ENCODE measurements around the gene ALPL. TPM values are rescaled to one million over a fixed set of nuclear protein-coding genes. Genes with fewer than 3 reads are reported as not detected.

Gene ALPL
- total RNA-seq, 1 experiment from 2014 or later: 4.8 TPM

GRCh38 chr1:21525340-21525717 is 16.1 kb downstream of the ALPL start:
- Histone ChIP-seq H3K27me3 (replicated peaks; ENCODE audit: insufficient read depth, low read depth, low read length, poor library complexity) (no peaks in the 10 kb centered on the region), H3K4me3 (ENCODE audit: low read depth, low read length, poor library complexity, severe bottlenecking) (no peak overlapping the region), H3K9me3 (ENCODE audit: low read depth, low read length, poor library complexity, severe bottlenecking) (no peaks in the 10 kb centered on the region), H3K4me1 (ENCODE audit: insufficient read depth, low read length, poor library complexity, severe bottlenecking) (no peaks in the 10 kb centered on the region), H3K27ac (ENCODE audit: low read depth, low read length, poor library complexity, severe bottlenecking) (no peak overlapping the region), H3K36me3 (ENCODE audit: insufficient read depth, low read length, poor library complexity, severe bottlenecking) (no peaks in the 10 kb centered on the region)
- no TSS peak for BruUV-seq (replicated peaks)
- intact Hi-C loops (cut with micrococcal nuclease; ENCODE audit: unreplicated experiment): no loop called here
- DNase-seq (ENCODE audit: low spot score): no peak
- POLR2A ChIA-PET (ENCODE audit: low non-redundant PET): no interaction called here
- no peak for TF ChIP-seq EZH2 (IDR thresholded peaks at IDR 0.05; ENCODE audit: borderline replicate concordance, low read depth, low read length, poor library complexity, severe bottlenecking)
- CTCF ChIA-PET: no interaction called here

DNA sequence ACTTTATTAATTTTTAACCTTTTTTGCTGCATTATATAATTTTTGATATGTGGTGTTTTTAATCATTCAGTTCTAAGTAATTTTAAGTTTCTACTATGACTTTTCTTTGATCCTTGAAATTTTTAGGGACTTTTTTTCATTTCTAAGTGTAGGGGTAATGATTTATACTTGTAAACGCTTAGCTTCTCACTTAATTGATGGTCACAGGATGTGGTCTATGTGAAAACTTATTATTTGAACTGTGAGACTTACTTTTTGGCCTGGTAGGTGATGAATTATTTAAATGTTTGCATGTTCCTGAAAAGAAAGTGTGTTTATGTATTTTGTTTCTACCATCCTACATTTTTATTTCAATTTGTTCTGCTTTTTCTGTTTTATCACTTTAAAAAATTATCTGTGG is 17.2 kb downstream of the ALPL start:
- H3K36me3 ChIP-seq (ENCODE audit: insufficient read depth, low read length, poor library complexity, severe bottlenecking): no peaks in the 10 kb centered on the region

GRCh38 chr1:21530368-21531016 is 21.3 kb downstream of the ALPL start:
- no TSS peak for BruUV-seq (replicated peaks)
- Histone ChIP-seq H3K4me3 (ENCODE audit: low read depth, low read length, poor library complexity, severe bottlenecking) (no peak overlapping the region), H3K9me3 (ENCODE audit: low read depth, low read length, poor library complexity, severe bottlenecking) (no peaks in the 10 kb centered on the region), H3K27ac (ENCODE audit: low read depth, low read length, poor library complexity, severe bottlenecking) (no peak overlapping the region), H3K27me3 (replicated peaks; ENCODE audit: insufficient read depth, low read depth, low read length, poor library complexity) (no peaks in the 10 kb centered on the region), H3K4me1 (ENCODE audit: insufficient read depth, low read length, poor library complexity, severe bottlenecking) (no peaks in the 10 kb centered on the region), H3K36me3 (ENCODE audit: insufficient read depth, low read length, poor library complexity, severe bottlenecking) (no peaks in the 10 kb centered on the region)
- DNase-seq (ENCODE audit: low spot score): no peak
- ChIA-PET POLR2A (ENCODE audit: low non-redundant PET) (interaction anchor here (0.7 kb wide), 1 partner anchor 419 kb away, joined by 8 read pairs; no protein-coding TSS in a partner anchor), CTCF (no interaction called here)
- TF ChIP-seq EZH2 (IDR thresholded peaks at IDR 0.05; ENCODE audit: borderline replicate concordance, low read depth, low read length, poor library complexity, severe bottlenecking): no peak
- TF ChIP-seq, protein P1, sequence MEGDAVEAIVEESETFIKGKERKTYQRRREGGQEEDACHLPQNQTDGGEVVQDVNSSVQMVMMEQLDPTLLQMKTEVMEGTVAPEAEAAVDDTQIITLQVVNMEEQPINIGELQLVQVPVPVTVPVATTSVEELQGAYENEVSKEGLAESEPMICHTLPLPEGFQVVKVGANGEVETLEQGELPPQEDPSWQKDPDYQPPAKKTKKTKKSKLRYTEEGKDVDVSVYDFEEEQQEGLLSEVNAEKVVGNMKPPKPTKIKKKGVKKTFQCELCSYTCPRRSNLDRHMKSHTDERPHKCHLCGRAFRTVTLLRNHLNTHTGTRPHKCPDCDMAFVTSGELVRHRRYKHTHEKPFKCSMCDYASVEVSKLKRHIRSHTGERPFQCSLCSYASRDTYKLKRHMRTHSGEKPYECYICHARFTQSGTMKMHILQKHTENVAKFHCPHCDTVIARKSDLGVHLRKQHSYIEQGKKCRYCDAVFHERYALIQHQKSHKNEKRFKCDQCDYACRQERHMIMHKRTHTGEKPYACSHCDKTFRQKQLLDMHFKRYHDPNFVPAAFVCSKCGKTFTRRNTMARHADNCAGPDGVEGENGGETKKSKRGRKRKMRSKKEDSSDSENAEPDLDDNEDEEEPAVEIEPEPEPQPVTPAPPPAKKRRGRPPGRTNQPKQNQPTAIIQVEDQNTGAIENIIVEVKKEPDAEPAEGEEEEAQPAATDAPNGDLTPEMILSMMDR (conservative IDR thresholded peaks at IDR 0.05; ENCODE audit: low read depth, low read length): no peak
- intact Hi-C loops (cut with micrococcal nuclease; ENCODE audit: unreplicated experiment): loop anchor here (5.0 kb wide), 1 partner anchor 158 kb away; no protein-coding TSS in a partner anchor

More for the DNA sequence above, 17.2 kb downstream of the ALPL start:
- no peak for DNase-seq (ENCODE audit: low spot score)
- no peaks in the 10 kb centered on the region for H3K4me1 ChIP-seq (ENCODE audit: insufficient read depth, low read length, poor library complexity, severe bottlenecking)
- H3K27me3 ChIP-seq (replicated peaks; ENCODE audit: insufficient read depth, low read depth, low read length, poor library complexity): no peaks in the 10 kb centered on the region
- intact Hi-C loops (cut with micrococcal nuclease; ENCODE audit: unreplicated experiment): no loop called here
- ChIA-PET CTCF (no interaction called here), POLR2A (ENCODE audit: low non-redundant PET) (no interaction called here)
- BruUV-seq (replicated peaks): no TSS peak
- H3K27ac ChIP-seq (ENCODE audit: low read depth, low read length, poor library complexity, severe bottlenecking): no peak overlapping the region
- TF ChIP-seq, protein P1 (conservative IDR thresholded peaks at IDR 0.05; ENCODE audit: low read depth, low read length): no peak
- no peak overlapping the region for H3K4me3 ChIP-seq (ENCODE audit: low read depth, low read length, poor library complexity, severe bottlenecking)
- H3K9me3 ChIP-seq (ENCODE audit: low read depth, low read length, poor library complexity, severe bottlenecking): no peaks in the 10 kb centered on the region

GRCh38 chr1:21531241-21531640 is 22.0 kb downstream of the ALPL start:
- Histone ChIP-seq H3K4me1 (ENCODE audit: insufficient read depth, low read length, poor library complexity, severe bottlenecking) (no peaks in the 10 kb centered on the region), H3K27me3 (replicated peaks; ENCODE audit: insufficient read depth, low read depth, low read length, poor library complexity) (no peaks in the 10 kb centered on the region), H3K4me3 (ENCODE audit: low read depth, low read length, poor library complexity, severe bottlenecking) (no peak overlapping the region), H3K36me3 (ENCODE audit: insufficient read depth, low read length, poor library complexity, severe bottlenecking) (no peaks in the 10 kb centered on the region), H3K9me3 (ENCODE audit: low read depth, low read length, poor library complexity, severe bottlenecking) (no peaks in the 10 kb centered on the region), H3K27ac (ENCODE audit: low read depth, low read length, poor library complexity, severe bottlenecking) (no peak overlapping the region)
- TF ChIP-seq, protein P1 (conservative IDR thresholded peaks at IDR 0.05; ENCODE audit: low read depth, low read length): no peak
- TF ChIP-seq EZH2 (IDR thresholded peaks at IDR 0.05; ENCODE audit: borderline replicate concordance, low read depth, low read length, poor library complexity, severe bottlenecking): no peak
- DNase-seq (ENCODE audit: low spot score): no peak
- intact Hi-C loops (cut with micrococcal nuclease; ENCODE audit: unreplicated experiment): loop anchor here (5.0 kb wide), 1 partner anchor 159 kb away; no protein-coding TSS in a partner anchor
- no TSS peak for BruUV-seq (replicated peaks)
- POLR2A ChIA-PET (ENCODE audit: low non-redundant PET): interaction anchor here (0.7 kb wide), 1 partner anchor 418 kb away, joined by 8 read pairs; no protein-coding TSS in a partner anchor
- CTCF ChIA-PET: no interaction called here
